SIG-M5 treated with dmso at 0.1 percent for 504 hours (cell line): ENCODE data around the gene SNED1.

Experiments used
- DNase-seq: peaks from one replicate; lab custom pipeline; 2025; ENCODE audit not compliant: unreplicated experiment; lab: John Stamatoyannopoulos, UW

Gene SNED1

DNA sequence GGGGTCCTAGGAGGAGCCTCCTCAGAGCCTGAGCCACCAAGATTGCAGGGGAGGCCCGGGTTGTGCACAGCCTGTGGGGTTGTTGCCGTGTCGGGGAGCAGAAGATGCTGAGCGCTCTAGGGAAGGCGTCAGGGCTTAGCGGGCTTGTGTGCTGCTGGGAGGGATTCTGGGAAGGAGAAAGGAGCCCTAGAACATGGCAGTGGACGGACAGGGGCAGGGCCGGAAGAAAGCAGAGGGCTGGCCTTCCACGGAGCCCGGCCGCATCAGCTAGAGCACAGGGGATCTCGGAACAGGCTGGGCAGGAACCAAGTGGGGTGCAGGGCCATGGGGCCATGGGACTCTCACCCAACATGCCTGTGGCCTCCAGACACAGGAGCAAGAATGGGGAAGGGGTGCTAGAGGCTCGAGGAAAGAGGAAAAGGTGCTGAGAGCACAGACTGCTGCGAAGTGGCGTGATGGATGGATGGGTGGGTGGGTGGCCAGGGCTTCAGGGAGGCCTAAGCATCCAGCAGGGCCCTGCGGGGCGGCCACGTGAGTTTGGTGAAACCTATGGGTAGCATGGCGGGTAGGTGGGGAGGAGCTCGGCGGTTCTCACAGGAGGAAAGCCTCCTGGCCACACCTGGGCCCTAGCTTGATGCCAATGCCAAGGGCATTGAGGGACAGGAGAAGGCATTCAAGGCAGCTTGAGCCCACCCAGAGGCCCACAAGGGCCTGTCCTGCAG, 67.9 kb downstream of the SNED1 start:
- no peak for DNase-seq

DNA sequence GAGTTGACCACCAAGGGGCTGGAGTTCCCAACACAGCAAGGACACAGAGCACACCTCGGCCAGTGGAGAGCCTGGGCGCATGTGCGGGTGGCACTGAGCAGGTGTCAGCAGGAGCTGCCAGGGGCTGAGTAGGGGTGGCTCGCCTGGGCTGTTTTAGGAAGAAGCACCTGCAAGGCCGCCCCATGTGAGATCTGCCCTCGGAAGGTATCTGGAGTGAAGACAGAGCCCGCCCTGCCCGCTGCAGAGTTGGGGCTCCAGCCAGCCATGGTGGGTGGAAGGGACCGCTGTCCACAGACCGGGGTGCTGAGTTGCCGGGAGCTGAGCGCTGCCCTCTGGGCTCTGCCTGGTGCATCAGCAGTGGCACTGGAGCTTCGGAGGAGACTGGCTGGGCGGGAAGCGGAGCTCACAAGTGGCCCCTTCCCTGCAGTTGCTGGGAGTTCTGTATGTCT, 68.5 kb downstream of the SNED1 start:
- peak; percentile 17 for DNase-seq

DNA sequence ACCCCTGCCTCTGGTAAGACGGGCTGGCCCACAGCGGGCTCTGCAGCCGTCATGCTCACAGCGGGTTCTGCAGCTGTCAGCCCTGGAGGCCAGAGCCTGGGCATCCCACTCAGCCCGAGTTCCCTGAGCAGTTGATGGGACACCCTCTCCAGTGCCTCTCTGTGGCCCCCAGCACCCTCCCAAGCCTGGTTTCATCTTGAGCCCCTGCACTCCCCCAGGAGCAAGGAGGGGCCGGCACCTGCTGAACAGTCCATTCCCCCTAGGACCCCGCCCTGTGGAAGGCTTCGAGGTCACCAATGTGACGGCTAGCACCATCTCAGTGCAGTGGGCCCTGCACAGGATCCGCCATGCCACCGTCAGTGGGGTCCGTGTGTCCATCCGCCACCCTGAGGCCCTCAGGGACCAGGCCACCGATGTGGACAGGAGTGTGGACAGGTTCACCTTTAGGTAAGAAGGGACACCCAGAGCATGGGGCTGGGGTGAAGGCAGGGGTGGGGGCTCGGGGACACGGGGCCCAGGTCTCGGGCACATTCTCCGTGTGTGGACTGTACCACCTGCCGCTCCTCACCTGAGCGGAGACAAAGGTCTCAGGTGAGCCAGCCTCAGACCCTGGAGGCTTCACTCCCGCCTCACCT, 69.2 kb downstream of the SNED1 start:
- DNase-seq: no peak

DNA sequence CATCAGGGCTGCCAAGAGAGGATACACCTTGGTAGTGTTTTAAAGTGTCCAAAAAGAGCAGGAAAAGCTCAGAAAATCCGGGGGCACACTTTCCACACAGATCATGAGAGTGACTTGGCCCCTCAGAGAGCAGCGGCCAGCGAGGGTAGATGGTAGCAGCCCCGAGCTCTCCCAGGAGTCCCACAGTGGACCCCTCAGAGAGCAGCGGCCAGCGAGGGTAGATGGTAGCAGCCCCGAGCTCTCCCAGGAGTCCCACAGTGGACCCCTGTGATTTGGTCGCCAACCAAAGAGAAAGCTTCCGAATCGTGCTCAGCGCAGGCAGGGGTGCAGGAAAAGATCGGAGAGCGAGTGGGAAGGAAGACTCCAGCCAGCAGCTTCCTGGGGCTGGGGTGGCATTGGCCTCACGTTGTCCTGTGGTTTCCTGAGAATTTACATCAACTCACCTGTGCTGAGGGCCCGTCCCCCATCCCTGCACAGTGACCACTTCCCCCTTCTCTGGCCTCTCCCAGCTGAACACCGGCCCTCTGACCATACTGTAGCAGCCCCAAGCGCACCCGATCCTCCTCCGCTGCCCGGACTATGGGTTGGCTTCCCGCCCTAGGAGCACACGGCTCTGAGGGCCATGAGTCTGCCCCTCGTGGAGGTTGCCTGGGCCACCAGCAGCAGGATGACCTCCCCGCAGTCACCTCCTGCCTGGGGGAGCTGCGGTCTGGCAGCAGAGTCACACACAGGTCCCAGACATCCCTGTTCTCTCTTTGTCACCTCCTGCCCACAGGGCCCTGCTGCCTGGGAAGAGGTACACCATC, 69.9 kb downstream of the SNED1 start:
- DNase-seq: no peak

DNA sequence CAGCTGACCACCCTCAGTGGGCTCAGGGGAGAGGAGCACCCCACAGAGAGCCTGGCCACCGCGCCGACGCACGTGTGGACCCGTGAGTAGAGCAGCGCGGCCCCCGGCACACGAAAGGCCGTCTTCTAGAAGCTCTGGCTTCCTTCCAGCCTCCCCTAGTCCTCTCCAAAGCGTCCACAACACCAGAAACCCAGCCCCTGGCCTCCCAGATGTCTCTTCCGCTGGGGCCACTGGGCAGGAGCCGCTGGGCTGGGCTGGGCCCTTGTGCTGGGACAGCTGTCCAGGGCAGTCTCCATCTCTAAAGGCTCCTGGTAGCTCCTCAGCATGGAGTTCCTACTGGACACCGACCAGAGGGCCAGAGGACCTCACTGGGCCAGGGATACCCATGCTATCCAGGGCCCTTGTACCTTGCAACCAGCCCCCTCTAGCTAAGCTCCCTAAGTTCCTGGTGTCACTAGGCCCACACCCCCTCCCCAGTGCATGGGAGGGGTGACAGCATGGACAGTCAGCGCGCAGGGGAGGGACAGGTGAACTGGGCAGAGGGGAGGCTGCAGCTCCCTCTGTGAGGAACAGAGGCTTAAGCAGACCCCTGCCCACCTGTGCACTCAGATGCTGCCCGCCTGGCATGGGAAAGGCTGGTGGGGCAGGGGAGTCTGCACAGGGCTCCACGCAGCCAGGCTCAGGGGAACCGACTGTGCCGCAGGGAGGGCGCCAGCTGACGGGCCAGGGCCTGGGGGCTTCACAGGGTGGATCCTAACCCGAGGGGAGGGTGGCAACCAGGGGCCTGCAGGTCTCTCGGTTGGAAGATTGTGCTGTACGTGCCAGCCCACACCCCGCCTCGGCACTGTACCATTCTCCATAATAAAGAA, 70.8 kb downstream of the SNED1 start:
- DNase-seq: no peak

DNA sequence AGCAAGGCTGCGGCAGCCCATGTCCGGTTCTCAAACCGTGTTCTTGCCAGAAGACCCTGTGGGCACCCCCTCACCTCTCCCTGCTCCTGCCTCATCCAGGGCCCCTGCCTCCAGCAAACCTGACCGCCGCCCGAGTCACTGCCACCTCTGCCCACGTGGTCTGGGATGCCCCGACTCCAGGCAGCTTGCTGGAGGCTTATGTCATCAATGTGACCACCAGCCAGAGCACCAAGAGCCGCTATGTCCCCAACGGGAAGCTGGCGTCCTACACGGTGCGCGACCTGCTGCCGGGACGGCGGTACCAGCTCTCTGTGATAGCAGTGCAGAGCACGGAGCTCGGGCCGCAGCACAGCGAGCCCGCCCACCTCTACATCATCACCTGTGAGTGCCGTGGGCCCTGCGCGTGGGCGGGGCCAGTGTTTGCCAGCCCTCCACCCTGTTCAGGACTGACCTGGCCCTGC, 71.4 kb downstream of the SNED1 start:
- DNase-seq: no peak

DNA sequence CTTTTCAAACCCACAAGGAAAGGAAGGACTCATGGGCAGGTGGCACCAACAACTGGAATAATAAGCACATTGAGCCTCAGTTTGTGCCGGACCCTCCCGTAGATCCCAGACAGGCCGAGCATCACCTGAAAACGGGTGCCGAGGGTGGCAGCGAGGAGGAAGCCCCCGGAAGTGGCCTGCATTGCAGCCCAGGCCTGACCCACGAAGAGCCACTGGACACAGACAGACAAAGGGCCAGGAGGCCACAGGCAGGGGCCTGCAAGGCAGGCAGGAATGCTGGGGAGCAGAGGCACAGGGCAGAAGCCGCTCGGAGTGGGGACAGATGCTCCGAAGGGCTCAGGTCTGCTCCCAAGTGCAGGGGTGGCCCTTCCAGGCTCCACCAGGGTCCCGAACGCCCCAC, 71.9 kb downstream of the SNED1 start:
- DNase-seq: no peak

DNA sequence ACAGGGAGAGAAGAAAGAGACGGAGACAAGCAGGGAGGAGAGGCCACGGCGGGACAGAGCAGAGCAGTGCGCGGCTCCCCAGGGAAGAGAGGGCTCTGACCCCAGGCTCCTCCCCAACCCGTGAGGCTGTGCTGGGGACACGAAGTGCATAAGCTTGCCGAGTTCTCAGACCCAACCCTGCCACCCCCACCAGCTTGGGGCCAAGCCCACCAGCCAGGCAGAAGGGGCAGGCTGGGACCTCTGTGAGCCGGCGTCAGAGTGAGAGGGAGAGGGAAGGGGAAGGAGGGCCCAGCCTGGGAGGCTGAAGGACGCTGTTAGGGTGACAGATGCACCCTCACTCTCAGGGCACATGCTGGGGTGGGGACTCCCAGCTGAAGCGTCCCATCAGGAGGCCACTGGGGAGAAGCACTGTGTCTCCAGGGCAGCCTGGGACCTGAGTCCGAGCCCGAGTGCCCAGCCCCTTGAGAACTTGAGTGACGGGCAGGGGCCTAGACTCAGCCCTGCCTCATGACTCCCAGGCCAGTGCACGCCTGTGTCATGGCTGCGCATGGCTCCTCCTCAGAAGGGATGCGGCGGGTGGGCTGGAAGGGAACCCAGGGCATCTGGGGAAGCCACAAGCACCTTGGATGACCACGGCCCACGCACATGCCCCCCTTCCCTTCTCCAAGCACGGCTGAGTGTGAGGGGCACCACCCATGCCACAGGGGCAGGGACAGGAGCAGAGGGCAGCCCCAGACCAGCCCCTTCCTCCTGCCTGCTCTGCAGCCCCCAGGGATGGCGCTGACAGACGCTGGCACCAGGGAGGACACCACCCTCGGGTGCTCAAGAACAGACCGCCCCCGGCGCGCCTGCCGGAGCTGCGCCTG, 72.6 kb downstream of the SNED1 start:
- DNase-seq: no peak

DNA sequence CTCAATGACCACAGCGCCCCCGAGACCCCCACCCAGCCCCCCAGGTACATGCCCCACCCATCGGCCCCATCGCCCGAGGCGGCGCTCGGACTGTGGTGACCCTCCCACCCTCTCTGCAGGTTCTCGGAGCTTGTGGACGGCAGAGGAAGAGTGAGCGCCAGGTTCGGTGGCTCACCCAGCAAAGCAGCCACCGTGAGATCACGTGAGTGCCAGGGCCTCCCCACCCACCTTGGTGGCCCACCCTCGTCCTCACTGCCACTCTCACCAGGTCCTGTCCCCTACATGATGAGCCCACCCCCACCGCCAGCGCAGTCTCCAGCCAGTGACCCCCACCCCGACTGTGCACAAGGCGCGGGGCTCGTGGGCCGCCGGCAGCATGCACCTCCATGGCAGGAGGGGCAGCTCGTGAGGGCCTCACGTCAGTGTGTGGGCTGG, 73.3 kb downstream of the SNED1 start:
- DNase-seq: no peak

DNA sequence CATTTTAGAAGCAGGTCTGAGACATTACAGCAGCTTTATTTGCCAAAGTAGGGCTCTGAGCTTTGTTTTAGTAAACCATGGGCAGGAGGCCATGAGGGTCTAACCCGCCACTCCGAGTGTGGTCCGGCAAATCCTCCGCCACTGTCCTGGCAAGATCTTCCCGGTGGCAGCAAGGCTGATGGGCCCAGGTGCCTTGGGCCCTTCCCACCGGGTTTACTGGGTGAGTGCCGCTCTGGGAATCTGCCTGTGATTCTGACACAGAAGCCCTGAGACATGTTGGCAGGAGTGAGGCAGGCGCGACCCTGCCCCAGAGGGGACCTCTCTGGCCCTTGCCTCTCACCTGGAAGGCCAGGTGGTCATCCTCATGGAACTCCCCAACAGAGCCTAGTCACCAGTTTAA, 73.7 kb downstream of the SNED1 start:
- DNase-seq: no peak

DNA sequence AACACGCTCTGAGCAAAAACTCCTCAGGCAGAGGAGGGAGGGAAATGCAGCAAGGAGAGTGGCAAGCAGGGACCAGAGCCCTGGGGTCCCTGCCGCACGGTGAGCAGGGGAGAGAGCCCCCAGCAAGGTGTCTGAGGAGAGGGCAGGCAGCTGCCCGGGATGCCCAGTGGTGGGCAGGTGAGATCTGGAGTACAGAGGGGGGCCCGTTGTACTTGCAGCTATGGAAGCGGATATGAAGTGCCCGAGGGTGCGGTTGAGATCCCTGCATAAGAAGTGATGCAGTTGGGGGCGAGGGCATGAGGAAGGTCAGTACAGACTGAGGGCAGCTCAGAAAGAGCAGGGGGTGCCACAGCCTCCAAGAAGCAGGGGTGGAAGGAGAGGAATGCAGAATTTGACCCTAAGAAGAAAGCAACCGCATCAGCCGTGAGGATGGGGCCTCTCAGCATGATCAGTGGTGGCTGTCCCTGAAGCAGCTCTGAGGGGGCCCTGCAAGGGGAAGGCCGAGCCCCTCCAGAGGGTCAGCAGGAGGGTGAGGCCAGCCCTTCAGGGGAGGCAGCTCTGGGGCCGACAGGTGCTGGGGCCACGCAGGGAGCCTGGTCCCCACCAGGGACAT, 74.2 kb downstream of the SNED1 start:
- DNase-seq: no peak

DNA sequence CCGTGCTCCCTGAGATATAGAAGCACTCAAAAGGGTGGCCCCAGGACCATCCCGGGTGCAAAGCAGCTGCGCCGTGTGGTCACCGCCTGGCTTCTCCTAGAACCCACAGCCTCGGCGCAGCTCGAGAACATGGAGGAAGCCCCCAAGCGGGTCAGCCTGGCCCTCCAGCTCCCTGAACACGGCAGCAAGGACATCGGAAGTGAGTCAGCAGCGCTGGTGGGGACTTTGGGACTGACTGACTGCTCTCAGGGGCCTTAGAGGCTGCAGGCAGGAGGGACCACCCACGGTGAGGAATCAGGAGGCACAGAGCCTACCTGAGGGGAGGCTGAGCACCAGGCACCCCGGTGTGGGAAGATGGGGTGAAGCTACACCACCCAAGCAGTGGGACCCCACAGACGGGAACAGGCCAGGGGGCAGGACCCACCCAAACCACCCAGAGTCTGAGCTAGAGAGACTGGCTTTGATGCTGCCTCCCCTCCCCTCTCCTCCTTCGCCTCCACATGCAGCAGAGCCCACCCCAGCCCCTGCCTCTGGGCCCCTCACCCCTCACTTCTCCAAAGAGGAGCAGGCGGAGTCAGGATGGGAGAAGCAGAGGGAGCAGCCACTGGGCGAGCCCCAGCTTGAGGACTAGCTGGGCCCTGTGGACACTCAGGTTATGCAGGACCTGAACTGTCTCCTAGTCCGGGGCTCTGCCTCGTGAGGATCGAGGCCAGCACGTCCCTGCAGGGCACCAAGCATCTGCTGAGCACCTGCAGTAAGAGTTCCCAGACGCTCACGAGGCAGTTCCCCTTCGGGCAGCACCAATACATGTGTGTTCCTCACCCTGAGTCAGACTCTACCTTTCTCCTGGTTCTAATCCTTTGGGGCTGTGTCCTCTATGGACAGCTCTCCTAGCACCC, 75.0 kb downstream of the SNED1 start:
- DNase-seq: no peak

DNA sequence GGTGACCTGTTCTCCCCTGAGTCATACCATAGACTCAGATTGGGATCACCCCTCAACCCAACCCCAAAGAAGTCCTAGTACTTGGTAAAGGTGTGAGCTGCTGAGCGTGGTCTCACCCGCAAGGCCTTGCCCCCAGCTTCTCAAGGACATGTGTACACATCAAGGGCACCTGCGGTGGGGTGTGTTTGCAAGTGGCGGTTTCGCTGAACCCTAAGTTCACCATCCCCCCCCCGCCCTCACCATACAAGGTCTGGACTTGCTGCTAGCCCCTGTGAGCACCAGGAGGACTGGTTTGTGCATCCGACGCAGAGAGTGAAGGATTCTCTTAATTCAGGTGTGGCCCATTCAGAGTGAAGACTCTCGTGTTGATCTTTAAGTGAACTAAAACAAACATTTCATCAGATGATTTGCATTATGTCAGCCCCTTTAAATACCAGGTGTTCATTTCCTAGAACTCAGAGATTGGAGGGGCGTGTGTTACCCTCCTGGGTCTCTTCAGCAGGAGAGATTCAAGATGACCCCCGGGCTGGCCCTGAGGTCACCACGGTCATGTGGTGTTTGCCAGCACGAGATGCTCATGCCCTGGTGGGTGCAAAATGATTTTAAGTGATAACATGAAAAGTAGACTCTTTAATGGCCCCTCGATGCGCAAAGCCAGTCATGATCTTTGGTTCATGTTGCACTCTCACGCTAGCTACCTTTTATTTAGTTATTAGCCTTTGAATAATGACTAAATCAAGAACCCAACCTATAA, 75.8 kb downstream of the SNED1 start:
- DNase-seq: no peak

DNA sequence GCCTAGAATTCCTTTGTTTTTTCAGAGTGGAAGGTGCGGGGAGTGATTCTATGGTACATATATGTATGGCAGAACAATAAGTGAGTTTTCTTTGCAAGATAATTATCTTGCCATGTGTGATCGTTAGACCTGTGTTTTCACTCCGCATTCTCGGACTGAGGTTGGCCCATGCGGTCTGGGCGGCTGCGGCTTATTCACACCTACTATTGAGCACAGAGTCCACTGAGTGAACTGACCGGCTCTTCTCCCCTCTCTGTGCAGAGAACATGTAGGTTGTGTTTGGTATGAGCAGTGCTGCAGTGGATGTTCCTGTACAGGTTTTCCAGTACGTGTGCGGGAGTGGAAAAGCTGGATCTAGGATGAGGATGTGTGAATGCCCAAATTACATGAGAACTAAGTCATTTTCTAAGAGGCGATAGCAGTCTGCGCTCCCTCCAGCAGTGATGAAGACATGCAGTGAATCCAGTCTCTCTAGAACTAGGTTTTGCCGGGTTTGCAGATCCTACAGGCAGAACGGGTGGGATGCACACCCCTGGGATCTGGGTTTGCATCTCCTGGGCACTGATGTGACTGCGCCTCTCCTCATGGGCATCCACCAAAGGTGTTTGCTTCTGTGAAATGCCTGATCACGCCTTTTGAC, 76.6 kb downstream of the SNED1 start:
- DNase-seq: no peak

DNA sequence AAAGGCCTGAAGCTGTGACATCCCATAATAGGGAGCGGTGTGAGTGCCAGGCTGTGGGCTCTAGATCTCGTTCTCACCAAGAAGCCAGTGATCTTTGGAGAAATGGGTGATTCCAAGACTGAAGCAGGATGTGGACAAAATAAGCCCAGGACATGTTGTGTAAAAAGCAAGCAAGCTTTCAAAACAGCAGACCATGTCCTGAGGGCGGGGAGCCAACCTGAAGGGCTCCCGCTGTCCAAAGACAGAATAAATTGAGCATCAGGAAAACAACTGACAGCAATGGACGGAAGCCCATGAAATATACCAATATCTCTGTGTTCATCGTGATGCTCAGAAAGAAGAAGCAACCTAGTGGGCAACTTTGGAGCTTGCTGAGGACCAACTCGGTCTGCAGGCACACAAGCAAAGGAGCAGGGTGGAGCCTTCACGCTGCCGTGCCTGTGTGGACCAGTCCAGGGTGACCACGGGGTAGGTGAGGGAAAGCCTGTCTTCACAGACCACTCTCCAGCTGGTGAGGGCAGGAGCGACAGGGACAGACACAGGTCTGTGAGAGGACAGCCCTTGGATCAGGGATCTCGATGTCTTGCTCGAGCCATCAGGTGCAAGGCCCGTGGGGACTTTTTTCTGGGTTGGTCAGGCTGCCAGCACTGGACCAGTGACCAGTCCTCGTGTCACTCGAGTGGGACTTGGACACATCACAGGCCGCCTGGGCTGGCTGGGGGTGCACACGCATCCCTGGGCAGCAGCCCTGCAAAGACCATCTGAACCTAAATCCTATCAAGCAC, 82.2 kb downstream of the SNED1 start:
- no peak for DNase-seq

DNA sequence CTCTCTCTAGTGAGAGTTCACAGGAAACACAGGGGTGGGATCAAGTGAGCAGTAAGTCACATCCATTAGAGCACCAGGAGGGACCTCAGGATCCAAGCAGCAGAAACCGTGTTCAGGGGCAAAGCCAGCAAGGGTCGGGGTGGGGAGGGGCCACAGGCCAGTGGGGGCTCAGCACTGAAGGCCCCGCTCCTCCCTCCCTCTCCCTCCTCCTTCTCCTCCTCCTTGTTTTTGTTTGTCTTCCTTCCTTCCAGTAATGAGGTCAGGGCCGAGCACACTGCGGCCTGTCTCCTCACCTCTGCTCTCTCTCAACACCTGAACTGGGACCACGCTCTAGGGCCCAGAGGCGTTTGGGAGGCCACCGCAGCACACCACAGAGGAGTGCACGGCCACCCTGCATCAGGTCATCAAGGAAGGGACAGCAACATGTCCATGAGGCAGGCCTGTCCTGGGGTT, 82.8 kb downstream of the SNED1 start:
- no peak for DNase-seq
